ELR (cell line): ENCODE data around the gene CACNA2D2.

Experiments
- DNase-seq: peaks from one replicate; pipeline ENCODE4 v3.0.0-alpha.2; 2015; ENCODE audit warnings: low read depth

CACNA2D2 gene

GRCh38 chr3:50502225-50502583 lies 1.2 kb downstream of the CACNA2D2 start:
- DNase-seq: no peak

- no peak for DNase-seq
Observed at GRCh38 chr3:50495609-50496423, 7.6 kb downstream of the CACNA2D2 start.

- no peak for DNase-seq
Observed at GRCh38 chr3:50494126-50494525, 9.3 kb downstream of the CACNA2D2 start.

- no peak for DNase-seq
Observed at GRCh38 chr3:50493623-50494022, 9.8 kb downstream of the CACNA2D2 start.

GRCh38 chr3:50493086-50493485 lies 10.3 kb downstream of the CACNA2D2 start:
- no peak for DNase-seq

- no peak for DNase-seq
Observed at GRCh38 chr3:50491023-50491422, 12.4 kb downstream of the CACNA2D2 start.

- DNase-seq: no peak
Observed at GRCh38 chr3:50490424-50490823, 13.0 kb downstream of the CACNA2D2 start.

GRCh38 chr3:50487181-50487580 lies 16.3 kb downstream of the CACNA2D2 start:
- DNase-seq: no peak

GRCh38 chr3:50486219-50486888 lies 17.1 kb downstream of the CACNA2D2 start:
- peak; percentile 62 for DNase-seq

- DNase-seq: no peak
Observed at GRCh38 chr3:50484722-50485121, 18.7 kb downstream of the CACNA2D2 start.

- DNase-seq: no peak
Observed at GRCh38 chr3:50483374-50483773, 20.1 kb downstream of the CACNA2D2 start.

- no peak for DNase-seq
Observed at GRCh38 chr3:50481992-50482391, 21.4 kb downstream of the CACNA2D2 start.

GRCh38 chr3:50480471-50480870 lies 23.0 kb downstream of the CACNA2D2 start:
- no peak for DNase-seq

GRCh38 chr3:50479523-50479922 lies 23.9 kb downstream of the CACNA2D2 start:
- no peak for DNase-seq

- no peak for DNase-seq
Observed at GRCh38 chr3:50478671-50479260, 24.7 kb downstream of the CACNA2D2 start.

GRCh38 chr3:50478051-50478450 lies 25.4 kb downstream of the CACNA2D2 start:
- DNase-seq: no peak

- DNase-seq: no peak
Observed at GRCh38 chr3:50475348-50475747, 28.1 kb downstream of the CACNA2D2 start.

GRCh38 chr3:50474717-50475116 lies 28.7 kb downstream of the CACNA2D2 start:
- DNase-seq: peak; percentile 40

GRCh38 chr3:50473768-50474167 lies 29.7 kb downstream of the CACNA2D2 start:
- no peak for DNase-seq

GRCh38 chr3:50472958-50473357 lies 30.5 kb downstream of the CACNA2D2 start:
- no peak for DNase-seq

- DNase-seq: no peak
Observed at GRCh38 chr3:50470658-50471057, 32.8 kb downstream of the CACNA2D2 start.

GRCh38 chr3:50467919-50468318 lies 35.5 kb downstream of the CACNA2D2 start:
- no peak for DNase-seq

- no peak for DNase-seq
Observed at GRCh38 chr3:50466177-50466576, 37.3 kb downstream of the CACNA2D2 start.
